Raji (cell line): Measurements from ENCODE around the gene RRAS2.

Source experiments
- POLR2A ChIP-seq: IDR thresholded peaks from 2 replicates; pipeline ENCODE4 v1.6.1; 2011; ENCODE audit warnings: low read depth, low read length, control low read depth; ENCODE audit not compliant: insufficient read depth

RRAS2 gene

GRCh38 chr11:14234446-14234845, 124.5 kb downstream of the RRAS2 start:
- TF ChIP-seq POLR2A, result no peak

- no peak for TF ChIP-seq POLR2A
Observed at GRCh38 chr11:14232652-14233051, 126.3 kb downstream of the RRAS2 start.

GRCh38 chr11:14230407-14230806, 128.6 kb downstream of the RRAS2 start:
- no peak for TF ChIP-seq POLR2A

- TF ChIP-seq POLR2A, result no peak
Observed at GRCh38 chr11:14229472-14229871, 129.5 kb downstream of the RRAS2 start.

- no peak for TF ChIP-seq POLR2A
Observed at GRCh38 chr11:14228356-14228755, 130.6 kb downstream of the RRAS2 start.
